Lower lobe of right lung (tissue), 2 donors: ENCODE measurements around the gene OR13C2. TPM values are rescaled to one million over a fixed set of nuclear protein-coding genes. Genes with fewer than 3 reads are reported as not detected.
"Not testable (repeated sequence)": the region's sequence is repeated elsewhere in the genome, so short reads cannot be mapped to it uniquely, and the experiment has no call there.

Experiments
- ATAC-seq, 2 donors: fragments of 200-7000 bp; cut with Tn5 transposase; one replicate each; pipeline ENCODE4 v1.9.1; 2020 to 2022; ENCODE audit warnings: mild to moderate bottlenecking in 2 of 2, moderate library complexity in 2 of 2
- DNase-seq: peaks from one replicate; pipeline ENCODE4 v3.0.0-alpha.2; 2020
- H3K27ac ChIP-seq: fragments of 200-600 bp; one replicate; pipeline ENCODE4 v1.8.0; 2022
- H3K27me3 ChIP-seq: fragments of 200-600 bp; one replicate; pipeline ENCODE4 v1.8.0; 2022; ENCODE audit warnings: low read depth
- H3K36me3 ChIP-seq: fragments of 200-600 bp; one replicate; pipeline ENCODE4 v1.8.0; 2022; ENCODE audit warnings: mild to moderate bottlenecking
- H3K4me1 ChIP-seq: fragments of 200-600 bp; one replicate; pipeline ENCODE4 v1.8.0; 2022
- H3K4me3 ChIP-seq: fragments of 200-600 bp; one replicate; pipeline ENCODE4 v1.8.0; 2022; ENCODE audit warnings: mild to moderate bottlenecking
- H3K9me3 ChIP-seq: fragments of 200-600 bp; one replicate; pipeline ENCODE4 v1.8.0; 2022
- CTCF ChIP-seq: fragments of 200-600 bp; IDR thresholded peaks from one replicate; pipeline ENCODE4 v1.8.0; 2022; ENCODE audit warnings: antibody characterized with exemption, mild to moderate bottlenecking
- intact Hi-C: fragments of 100-400 bp; cut with DNase I; formaldehyde crosslinking; loops from one replicate; pipeline ENCODE4 v1.11.0; 2022
- total RNA-seq: library from RNA; stranded (reverse); fragmentation: NEBNext Ultra II Directional; extraction: Animal tissue kit (Norgen Biotek cat#: 25700); gene quantifications from one replicate; pipeline ENCODE4 v1.2.1, GENCODE V29; 2021
- donor health status: DM: no; HTN: yes; CAD: no; lungs with severe emphysema.

OR13C2 gene
- total RNA-seq, 1 donor from 2014 or later, result not detected

GRCh38 chr9:104611213-104611612 is 5.8 kb upstream of the OR13C2 start:
- no peak for TF ChIP-seq CTCF
- no peak overlapping the region for H3K4me3 ChIP-seq
- intact Hi-C loops, result no loop called here
- no peaks in the 10 kb centered on the region for H3K27me3 ChIP-seq
- peaks cover 5% of the 10 kb centered on the region for H3K9me3 ChIP-seq
- H3K4me1 ChIP-seq, result no peaks in the 10 kb centered on the region
- no peaks in the 10 kb centered on the region for H3K36me3 ChIP-seq
- H3K27ac ChIP-seq, result no peak overlapping the region
- ATAC-seq (no peak), DNase-seq (no peak)

DNA sequence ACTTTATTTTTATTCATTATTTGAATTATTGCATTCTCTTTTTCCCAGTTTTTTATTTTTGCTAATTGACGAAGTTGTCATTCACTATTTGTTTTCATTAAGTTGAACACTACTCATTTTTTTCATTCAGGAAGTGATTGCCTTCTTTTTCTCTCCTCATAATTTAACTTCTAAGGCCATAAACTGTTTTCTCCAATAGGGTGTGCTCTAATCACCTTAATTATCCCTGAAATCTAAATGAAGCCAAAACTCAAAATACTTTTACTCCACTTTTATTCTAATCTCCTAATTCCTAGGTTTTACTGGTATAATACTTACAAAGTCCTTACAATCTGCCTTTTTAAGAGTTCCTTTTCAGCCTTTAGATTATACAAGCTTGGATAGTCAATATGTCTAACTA is 2.9 kb upstream of the OR13C2 start:
- Histone ChIP-seq H3K4me3 (no peak overlapping the region), H3K36me3 (no peaks in the 10 kb centered on the region), H3K9me3 (no peaks in the 10 kb centered on the region), H3K27me3 (no peaks in the 10 kb centered on the region), H3K27ac (no peak overlapping the region), H3K4me1 (no peaks in the 10 kb centered on the region)
- ATAC-seq (no peak), DNase-seq (no peak)
- intact Hi-C loops, result no loop called here
- no peak for TF ChIP-seq CTCF

- Histone ChIP-seq H3K27ac (no peak overlapping the region), H3K4me1 (no peaks in the 10 kb centered on the region), H3K9me3 (no peaks in the 10 kb centered on the region), H3K4me3 (no peak overlapping the region), H3K36me3 (no peaks in the 10 kb centered on the region), H3K27me3 (no peaks in the 10 kb centered on the region)
- no peak for DNase-seq
- no peak for TF ChIP-seq CTCF
- no peak for ATAC-seq
- intact Hi-C loops, result no loop called here
These were observed 725 bp upstream of the OR13C2 start for GRCh38 chr9:104606152-104606551.

DNA sequence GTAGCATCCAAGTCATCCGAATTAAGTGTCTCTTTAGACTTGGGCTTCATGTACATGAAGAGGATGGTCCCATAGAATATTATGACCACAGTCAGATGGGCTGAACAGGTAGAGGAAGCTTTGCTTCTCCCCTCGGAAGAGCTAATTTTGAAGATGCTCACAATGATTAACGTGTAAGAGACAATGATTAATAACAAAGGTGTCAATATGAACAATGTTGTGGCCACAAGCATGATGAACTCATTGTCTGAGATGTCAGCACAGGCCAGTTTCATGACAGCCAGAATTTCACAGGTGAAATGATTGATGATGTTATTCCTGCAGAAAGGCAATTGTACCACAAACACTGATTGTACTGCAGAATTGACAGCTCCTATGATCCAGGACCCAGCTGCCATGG is 626 bp downstream of the OR13C2 start:
- intact Hi-C loops, result no loop called here
- Histone ChIP-seq H3K36me3 (no peaks in the 10 kb centered on the region), H3K4me1 (no peaks in the 10 kb centered on the region), H3K9me3 (no peaks in the 10 kb centered on the region), H3K27me3 (no peaks in the 10 kb centered on the region), H3K27ac (no peak overlapping the region), H3K4me3 (no peak overlapping the region)
- ATAC-seq, result no peak
- no peak for TF ChIP-seq CTCF
- DNase-seq, result no peak

DNA sequence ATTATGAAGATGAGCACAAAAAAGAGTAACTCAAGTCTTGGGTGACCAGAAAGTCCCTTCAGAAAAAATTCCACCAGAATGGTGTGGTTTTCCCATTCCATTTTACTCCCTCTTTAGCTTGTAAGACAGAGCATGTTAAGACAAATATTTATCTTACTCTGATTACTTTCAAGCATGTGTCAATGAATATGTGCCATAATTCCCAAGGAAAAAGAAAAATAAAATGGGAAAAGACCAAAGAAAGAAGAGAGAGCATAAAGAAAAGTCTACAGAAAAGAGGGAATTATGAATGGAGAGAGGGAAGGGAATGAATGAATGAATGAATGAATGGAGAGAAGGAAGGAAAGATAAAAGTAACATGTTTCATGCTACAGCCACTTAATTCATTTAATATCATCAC is 6.1 kb downstream of the OR13C2 start, which contains the start of gene OR13C5:
OR13C5 (minus strand) TSS at position 101 of the 400 bp plus-strand sequence; CDS start at position 101, 0 bp downstream.
- H3K36me3 ChIP-seq, H3K27ac ChIP-seq, H3K9me3 ChIP-seq, H3K27me3 ChIP-seq, intact Hi-C loops, DNase-seq, H3K4me3 ChIP-seq, H3K4me1 ChIP-seq, ATAC-seq: not testable (repeated sequence)

GRCh38 chr9:104598749-104599148 is 6.7 kb downstream of the OR13C2 start:
- H3K27me3 ChIP-seq, H3K4me3 ChIP-seq, H3K36me3 ChIP-seq, DNase-seq, H3K9me3 ChIP-seq, ATAC-seq, H3K27ac ChIP-seq, H3K4me1 ChIP-seq, intact Hi-C loops: not testable (repeated sequence)

DNA sequence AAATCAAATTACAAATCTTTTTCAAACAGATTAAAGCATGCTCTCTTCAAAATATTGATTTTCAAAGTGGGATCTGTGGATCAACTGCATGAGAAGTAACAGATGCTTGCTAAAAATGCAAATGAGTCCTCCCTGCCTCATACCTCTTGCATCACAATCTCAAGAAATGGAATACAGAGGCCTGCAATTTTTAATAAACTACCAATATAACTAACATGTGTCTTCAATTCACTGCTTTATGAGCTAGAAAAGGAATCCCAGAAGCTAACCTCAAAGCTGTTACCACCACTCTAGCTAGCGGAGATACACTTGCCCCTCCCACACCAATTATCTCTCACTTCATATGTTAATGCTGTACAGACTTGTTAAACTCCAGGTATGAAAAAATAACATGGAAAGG is 15.8 kb downstream of the OR13C2 start:
- ATAC-seq (no peak), DNase-seq (no peak)
- H3K27ac ChIP-seq, result no peak overlapping the region
- intact Hi-C loops, result no loop called here
- no peak for TF ChIP-seq CTCF
- no peak overlapping the region for H3K4me3 ChIP-seq
- H3K9me3 ChIP-seq, result no peaks in the 10 kb centered on the region
- no peaks in the 10 kb centered on the region for H3K36me3 ChIP-seq
- H3K4me1 ChIP-seq, result no peaks in the 10 kb centered on the region
- H3K27me3 ChIP-seq, result no peaks in the 10 kb centered on the region
